ENCODE data around the gene HSD17B2. TPM values are rescaled to one million over a fixed set of nuclear protein-coding genes. Genes with fewer than 3 reads are reported as not detected.

The HSD17B2 gene
- total RNA-seq, 1 experiment from 2014 or later = 3.1 TPM

- Histone ChIP-seq H4K20me1 (ENCODE audit: low read length) (no peaks in the 10 kb centered on the region), H3K4me1 (ENCODE audit: insufficient read depth, low read length) (peaks cover 10% of the 10 kb centered on the region), H3K4me3 (ENCODE audit: low read length) (no peak overlapping the region), H3K9me2 (replicated peaks; ENCODE audit: low read length) (no peaks in the 10 kb centered on the region), H3K9me3 (ENCODE audit: low read length) (no peaks in the 10 kb centered on the region), H3F3A (ENCODE audit: low read length, unreplicated experiment) (no peaks in the 10 kb centered on the region), H3K4me2 (ENCODE audit: low read length) (no peak overlapping the region), H2AFZ (ENCODE audit: low read length) (no peak overlapping the region), H3K79me2 (ENCODE audit: low read length) (no peaks in the 10 kb centered on the region), H3K9ac (ENCODE audit: low read length) (no peak overlapping the region), H3K27ac (ENCODE audit: low read length) (no peak overlapping the region), H3K27me3 (ENCODE audit: low read length) (no peaks in the 10 kb centered on the region), H3K36me3 (ENCODE audit: low read depth, low read length) (no peaks in the 10 kb centered on the region)
- peak; percentile 44 for DNase-seq
- CTCF ChIA-PET = no interaction called here
- TF ChIP-seq EZH2 (IDR thresholded peaks at IDR 0.05; ENCODE audit: low read length, unreplicated experiment) (no peak), EZH2phosphoT487 (IDR thresholded peaks at IDR 0.05; ENCODE audit: borderline replicate concordance, low read length) (no peak), CTCF (conservative IDR thresholded peaks at IDR 0.05; ENCODE audit: low read depth, low read length) (no peak)
- ATAC-seq = peak; percentile 37; the same call in 1 of the 2 replicates
- intact Hi-C loops (cut with micrococcal nuclease) = no loop called here
- POLR2A ChIA-PET (ENCODE audit: unreplicated experiment) = no interaction called here
- BruUV-seq (replicated peaks) = no TSS peak
Measured at GRCh38 chr16:82111944-82112343, 76.9 kb downstream of the HSD17B2 start.

GRCh38 chr16:82113741-82114140, 78.7 kb downstream of the HSD17B2 start:
- Histone ChIP-seq H3K36me3 (ENCODE audit: low read depth, low read length) (no peaks in the 10 kb centered on the region), H3K9ac (ENCODE audit: low read length) (no peak overlapping the region), H3K4me3 (ENCODE audit: low read length) (no peak overlapping the region), H3K4me2 (ENCODE audit: low read length) (no peak overlapping the region), H3K79me2 (ENCODE audit: low read length) (no peaks in the 10 kb centered on the region), H4K20me1 (ENCODE audit: low read length) (no peaks in the 10 kb centered on the region), H3K27ac (ENCODE audit: low read length) (no peak overlapping the region), H3K4me1 (ENCODE audit: insufficient read depth, low read length) (peaks cover 10% of the 10 kb centered on the region), H3K27me3 (ENCODE audit: low read length) (no peaks in the 10 kb centered on the region), H3K9me2 (replicated peaks; ENCODE audit: low read length) (no peaks in the 10 kb centered on the region), H2AFZ (ENCODE audit: low read length) (no peak overlapping the region), H3F3A (ENCODE audit: low read length, unreplicated experiment) (no peaks in the 10 kb centered on the region), H3K9me3 (ENCODE audit: low read length) (no peaks in the 10 kb centered on the region)
- intact Hi-C loops (cut with micrococcal nuclease) = no loop called here
- TF ChIP-seq EZH2phosphoT487 (IDR thresholded peaks at IDR 0.05; ENCODE audit: borderline replicate concordance, low read length) (no peak), EZH2 (IDR thresholded peaks at IDR 0.05; ENCODE audit: low read length, unreplicated experiment) (no peak), CTCF (conservative IDR thresholded peaks at IDR 0.05; ENCODE audit: low read depth, low read length) (no peak)
- no TSS peak for BruUV-seq (replicated peaks)
- CTCF ChIA-PET = no interaction called here
- POLR2A ChIA-PET (ENCODE audit: unreplicated experiment) = no interaction called here
- DNase-seq (no peak), ATAC-seq (no peak)

- Histone ChIP-seq H3K4me3 (ENCODE audit: low read length) (no peak overlapping the region), H3K9me3 (ENCODE audit: low read length) (no peaks in the 10 kb centered on the region), H3K36me3 (ENCODE audit: low read depth, low read length) (no peaks in the 10 kb centered on the region), H3K27ac (ENCODE audit: low read length) (no peak overlapping the region), H3F3A (ENCODE audit: low read length, unreplicated experiment) (no peaks in the 10 kb centered on the region), H3K4me1 (ENCODE audit: insufficient read depth, low read length) (peaks cover 10% of the 10 kb centered on the region), H3K27me3 (ENCODE audit: low read length) (no peaks in the 10 kb centered on the region), H2AFZ (ENCODE audit: low read length) (no peak overlapping the region), H3K79me2 (ENCODE audit: low read length) (no peaks in the 10 kb centered on the region), H3K4me2 (ENCODE audit: low read length) (no peak overlapping the region), H3K9me2 (replicated peaks; ENCODE audit: low read length) (no peaks in the 10 kb centered on the region), H4K20me1 (ENCODE audit: low read length) (no peaks in the 10 kb centered on the region), H3K9ac (ENCODE audit: low read length) (no peak overlapping the region)
- ChIA-PET POLR2A (ENCODE audit: unreplicated experiment) (no interaction called here), CTCF (no interaction called here)
- intact Hi-C loops (cut with micrococcal nuclease) = no loop called here
- DNase-seq = no peak
- TF ChIP-seq EZH2 (IDR thresholded peaks at IDR 0.05; ENCODE audit: low read length, unreplicated experiment) (no peak), CTCF (conservative IDR thresholded peaks at IDR 0.05; ENCODE audit: low read depth, low read length) (no peak), EZH2phosphoT487 (IDR thresholded peaks at IDR 0.05; ENCODE audit: borderline replicate concordance, low read length) (no peak)
- BruUV-seq (replicated peaks) = no TSS peak
- no peak for ATAC-seq
Measured at GRCh38 chr16:82116535-82116934, 81.5 kb downstream of the HSD17B2 start.
